ENCODE data around the gene KRTAP12-2.
"Not testable (repeated sequence)": the region's sequence is repeated elsewhere in the genome, so short reads cannot be mapped to it uniquely, and the experiment has no call there.

The KRTAP12-2 gene

GRCh38 chr21:44684077-44684476, 17.4 kb upstream of the KRTAP12-2 start:
- no peak for DNase-seq (ENCODE audit: low spot score)

GRCh38 chr21:44682580-44683151, 15.9 kb upstream of the KRTAP12-2 start:
- no peak for DNase-seq (ENCODE audit: low spot score)

- no peak for DNase-seq (ENCODE audit: low spot score)
These were observed 15.3 kb upstream of the KRTAP12-2 start, which contains the start of gene KRTAP12-1 for GRCh38 chr21:44681861-44682579. Gene KRTAP12-1 (minus strand): TSS chr21:44682163. CDS start chr21:44682123, 40 bp downstream.

GRCh38 chr21:44681152-44681551, 14.4 kb upstream of the KRTAP12-2 start:
- DNase-seq (ENCODE audit: low spot score): no peak

- DNase-seq (ENCODE audit: low spot score): no peak
These were observed 11.2 kb upstream of the KRTAP12-2 start for GRCh38 chr21:44677881-44678280.

- no peak for DNase-seq (ENCODE audit: low spot score)
These were observed 5.2 kb upstream of the KRTAP12-2 start for GRCh38 chr21:44671911-44672310.

GRCh38 chr21:44670642-44671432, 4.1 kb upstream of the KRTAP12-2 start:
- DNase-seq (ENCODE audit: low spot score): no peak

GRCh38 chr21:44667612-44668011, 885 bp upstream of the KRTAP12-2 start:
- no peak for DNase-seq (ENCODE audit: low spot score)

GRCh38 chr21:44664691-44665090, 2.0 kb downstream of the KRTAP12-2 start:
- DNase-seq (ENCODE audit: low spot score): no peak

- DNase-seq (ENCODE audit: low spot score): not testable (repeated sequence)
These were observed 5.2 kb downstream of the KRTAP12-2 start for GRCh38 chr21:44661567-44661966.

GRCh38 chr21:44658913-44659595, 7.7 kb downstream of the KRTAP12-2 start:
- DNase-seq (ENCODE audit: low spot score): no peak

GRCh38 chr21:44658541-44658910, 8.2 kb downstream of the KRTAP12-2 start:
- no peak for DNase-seq (ENCODE audit: low spot score)

GRCh38 chr21:44657635-44658540, 8.8 kb downstream of the KRTAP12-2 start, which contains the start of gene KRTAP12-3:
Gene KRTAP12-3 (plus strand): TSS chr21:44657932. CDS start chr21:44657980, 48 bp downstream.
- no peak for DNase-seq (ENCODE audit: low spot score)

- no peak for DNase-seq (ENCODE audit: low spot score)
These were observed 9.9 kb downstream of the KRTAP12-2 start for GRCh38 chr21:44656868-44657267.

- no peak for DNase-seq (ENCODE audit: low spot score)
These were observed 12.1 kb downstream of the KRTAP12-2 start, which contains the start of gene KRTAP12-4 for GRCh38 chr21:44654576-44655175. Gene KRTAP12-4 (minus strand): TSS chr21:44654659. CDS start chr21:44654614, 45 bp downstream.

GRCh38 chr21:44653656-44654575, 12.8 kb downstream of the KRTAP12-2 start:
- no peak for DNase-seq (ENCODE audit: low spot score)

- no peak for DNase-seq (ENCODE audit: low spot score)
These were observed 13.6 kb downstream of the KRTAP12-2 start for GRCh38 chr21:44653123-44653522.

GRCh38 chr21:44650973-44651675, 15.6 kb downstream of the KRTAP12-2 start:
- no peak for DNase-seq (ENCODE audit: low spot score)

Measured in kidney capillary endothelial cell (primary cell).